ENCODE measurements around the gene DCST1. TPM values are rescaled to one million over a fixed set of nuclear protein-coding genes. Genes with fewer than 3 reads are reported as not detected.
A peak's percentile ranks its signal among the peaks of the same experiment; 100 is the strongest.

The DCST1 gene
- total and polyA plus RNA-seq, 2 of the 13 experiments (the other 11 are each of a cell fraction or from before 2014, with no cell fraction given), result 0.04 TPM; not detected in 1

DNA sequence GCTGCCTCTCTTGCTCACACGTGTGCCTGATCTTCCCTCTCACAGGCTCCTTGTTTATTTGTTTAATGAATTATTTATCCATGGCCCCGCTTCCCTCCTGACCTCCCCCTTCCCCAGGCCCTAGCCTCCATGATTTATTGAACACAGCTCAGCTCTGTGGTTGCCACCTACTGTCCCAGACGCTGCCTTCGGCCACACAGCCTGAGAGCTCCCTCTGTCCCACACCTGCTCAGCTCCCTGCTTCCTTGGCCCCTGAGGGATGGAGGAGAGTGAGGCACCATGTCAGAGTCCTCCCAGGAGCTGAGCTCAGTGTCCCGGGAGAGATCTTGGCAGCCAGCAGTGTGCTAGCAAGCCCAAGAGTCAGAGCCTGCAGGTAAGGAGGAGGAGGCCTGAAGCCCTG lies 41.9 kb downstream of the DCST1 start:
- Histone ChIP-seq H3K4me1 (ENCODE audit: insufficient read depth, low read length) (peaks cover 37% of the 10 kb centered on the region), H2AFZ (ENCODE audit: low read length) (no peak overlapping the region), H4K20me1 (ENCODE audit: insufficient read depth, low read length) (no peaks in the 10 kb centered on the region), H3K27me3 (ENCODE audit: control insufficient read depth in 1 of 2, insufficient read depth in 2 of 2, low read length in 2 of 2) (peaks cover 13 to 85% of the 10 kb centered on the region in 2 experiments), H3K27ac (ENCODE audit: extremely low read length, insufficient read depth, low read length) (no peak overlapping the region), H3K4me2 (ENCODE audit: low read depth, low read length) (no peak overlapping the region), H3K9ac (ENCODE audit: insufficient read depth, low read depth, low read length) (no peak overlapping the region), H3K4me3 (replicated peaks in 1 of 3; ENCODE audit: insufficient read depth in 1 of 3, low read depth in 2 of 3, low read length in 3 of 3) (no peak overlapping the region), H3K79me2 (ENCODE audit: insufficient read depth, low read length) (no peaks in the 10 kb centered on the region), H3K9me3 (ENCODE audit: low read length) (no peaks in the 10 kb centered on the region), H3K36me3 (replicated peaks in 1 of 2; ENCODE audit: control insufficient read depth in 1 of 2, insufficient read depth in 2 of 2, low read length in 2 of 2) (no peaks in the 10 kb centered on the region)
- no TSS peak for BruUV-seq (replicated peaks)
- 3% methylated on average over 5 of the region's 5 CpGs for WGBS (ENCODE audit: low lambda C conversion rate)
- intact Hi-C loops (cut with micrococcal nuclease; ENCODE audit: unreplicated experiment) (no loop called here), in situ Hi-C loops (cut with HindIII; ENCODE audit: extremely low pct_ligation_motif_present, low pct_unique_long_range_greater_than_20kb) (no loop called here)
- TF ChIP-seq ZNF768 (CRISPR knock-in tag; IDR thresholded peaks at IDR 0.05) (peak; percentile 62; the same call in 1 of the 2 replicates), POLR2AphosphoS2 (IDR thresholded peaks at IDR 0.05; ENCODE audit: low read depth, low read length) (no peak)
- POLR2A ChIA-PET, result interaction anchor here (0.7 to 1.1 kb wide), 3 partner anchors 9 to 74 kb away, joined by 3 read pairs; partner anchors contain the start of gene ADAM15
- ATAC-seq, result no peak
- FAIRE-seq, result no peak
- DNase-seq (ENCODE audit: low spot score), result no peak
- CTCF ChIA-PET (ENCODE audit: low intra/inter-chr PET ratio, low total read pairs), result no interaction called here

DNA sequence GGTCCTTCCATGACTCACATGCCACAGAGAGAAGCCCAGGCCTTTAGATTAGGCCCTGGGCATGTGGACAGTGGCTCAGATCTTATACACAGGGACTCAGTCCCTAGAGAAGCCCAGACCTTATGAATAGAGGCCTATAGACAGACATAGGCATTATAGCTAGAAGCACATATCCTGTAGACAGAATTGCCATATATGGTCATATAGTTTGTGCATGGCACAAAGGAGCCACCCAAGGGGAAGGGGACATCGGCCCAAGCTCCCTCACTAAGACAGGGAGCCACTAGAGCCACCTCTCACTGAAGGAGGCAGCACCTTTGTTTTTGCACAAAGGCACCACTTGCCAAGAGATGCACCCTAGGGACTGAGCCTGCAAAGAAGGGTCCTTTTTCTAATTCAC lies 42.7 kb downstream of the DCST1 start:
- Histone ChIP-seq H3K4me2 (ENCODE audit: low read depth, low read length) (no peak overlapping the region), H3K36me3 (replicated peaks in 1 of 2; ENCODE audit: control insufficient read depth in 1 of 2, insufficient read depth in 2 of 2, low read length in 2 of 2) (no peaks in the 10 kb centered on the region), H3K4me1 (ENCODE audit: insufficient read depth, low read length) (peaks cover 38% of the 10 kb centered on the region), H3K9me3 (ENCODE audit: low read length) (no peaks in the 10 kb centered on the region), H2AFZ (ENCODE audit: low read length) (no peak overlapping the region), H3K4me3 (replicated peaks in 1 of 3; ENCODE audit: insufficient read depth in 1 of 3, low read depth in 2 of 3, low read length in 3 of 3) (no peak overlapping the region), H3K27me3 (ENCODE audit: control insufficient read depth in 1 of 2, insufficient read depth in 2 of 2, low read length in 2 of 2) (peaks cover 19 to 92% of the 10 kb centered on the region in 2 experiments), H3K27ac (ENCODE audit: extremely low read length, insufficient read depth, low read length) (no peak overlapping the region), H3K79me2 (ENCODE audit: insufficient read depth, low read length) (no peaks in the 10 kb centered on the region), H3K9ac (ENCODE audit: insufficient read depth, low read depth, low read length) (no peak overlapping the region), H4K20me1 (ENCODE audit: insufficient read depth, low read length) (peaks cover 2% of the 10 kb centered on the region; the same call in 1 of the 2 replicates)
- FAIRE-seq (no peak), ATAC-seq (no peak), DNase-seq (ENCODE audit: low spot score) (no peak)
- intact Hi-C loops (cut with micrococcal nuclease; ENCODE audit: unreplicated experiment), result no loop called here
- no TSS peak for BruUV-seq (replicated peaks)
- POLR2A ChIA-PET, result interaction anchor here (1.1 kb wide), 2 partner anchors 25 to 75 kb away, joined by 3 read pairs; partner anchors contain the start of gene ADAM15
- in situ Hi-C loops (cut with HindIII; ENCODE audit: extremely low pct_ligation_motif_present, low pct_unique_long_range_greater_than_20kb), result no loop called here
- CTCF ChIA-PET (ENCODE audit: low intra/inter-chr PET ratio, low total read pairs), result no interaction called here
- TF ChIP-seq ATM (IDR thresholded peaks at IDR 0.05; ENCODE audit: borderline replicate concordance) (no peak), SRF (IDR thresholded peaks at IDR 0.05; ENCODE audit: low read depth, low read length) (peak; percentile 85), ZNF589 (CRISPR knock-in tag; conservative IDR thresholded peaks at IDR 0.05) (no peak)
- TF ChIP-seq, protein P1, sequence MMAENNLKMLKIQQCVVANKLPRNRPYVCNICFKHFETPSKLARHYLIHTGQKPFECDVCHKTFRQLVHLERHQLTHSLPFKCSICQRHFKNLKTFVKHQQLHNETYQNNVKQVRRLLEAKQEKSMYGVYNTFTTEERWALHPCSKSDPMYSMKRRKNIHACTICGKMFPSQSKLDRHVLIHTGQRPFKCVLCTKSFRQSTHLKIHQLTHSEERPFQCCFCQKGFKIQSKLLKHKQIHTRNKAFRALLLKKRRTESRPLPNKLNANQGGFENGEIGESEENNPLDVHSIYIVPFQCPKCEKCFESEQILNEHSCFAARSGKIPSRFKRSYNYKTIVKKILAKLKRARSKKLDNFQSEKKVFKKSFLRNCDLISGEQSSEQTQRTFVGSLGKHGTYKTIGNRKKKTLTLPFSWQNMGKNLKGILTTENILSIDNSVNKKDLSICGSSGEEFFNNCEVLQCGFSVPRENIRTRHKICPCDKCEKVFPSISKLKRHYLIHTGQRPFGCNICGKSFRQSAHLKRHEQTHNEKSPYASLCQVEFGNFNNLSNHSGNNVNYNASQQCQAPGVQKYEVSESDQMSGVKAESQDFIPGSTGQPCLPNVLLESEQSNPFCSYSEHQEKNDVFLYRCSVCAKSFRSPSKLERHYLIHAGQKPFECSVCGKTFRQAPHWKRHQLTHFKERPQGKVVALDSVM (CRISPR knock-in tag; IDR thresholded peaks at IDR 0.05), result no peak
- 0% methylated on average over 1 of the region's 1 CpG for WGBS (ENCODE audit: low lambda C conversion rate)
